ENCODE results near the gene OSBPL1A. TPM values are rescaled to one million over a fixed set of nuclear protein-coding genes. Genes with fewer than 3 reads are reported as not detected.
A peak's percentile ranks its signal among the peaks of the same experiment; 100 is the strongest.
"Not testable (repeated sequence)": the region's sequence is repeated elsewhere in the genome, so short reads cannot be mapped to it uniquely, and the experiment has no call there.

Gene OSBPL1A
- total RNA-seq, 1 donor from 2014 or later, result 29.7 TPM

DNA sequence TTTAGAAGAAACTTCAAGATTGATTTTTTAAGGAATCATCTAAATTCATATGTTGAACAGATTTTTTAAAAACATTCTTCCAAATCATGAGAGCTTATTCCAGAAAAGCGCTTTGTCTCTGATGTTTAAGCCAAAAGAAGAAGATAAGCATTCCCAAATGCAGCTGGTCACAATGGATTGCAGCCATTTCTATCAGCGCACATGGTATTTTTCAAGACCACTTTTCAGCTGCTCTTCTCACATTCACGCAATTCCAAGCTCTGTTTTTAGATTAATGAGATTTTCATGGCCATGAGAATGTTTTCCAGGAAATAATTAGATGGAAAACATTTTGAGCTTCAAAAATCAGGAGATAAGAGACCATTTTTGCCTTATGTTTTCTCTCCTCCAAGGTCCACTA is 8.7 kb downstream of the OSBPL1A start:
- no peak overlapping the region for H3K4me3 Mint-ChIP-seq (ENCODE audit: unreplicated experiment)
- H3K27ac Mint-ChIP-seq (ENCODE audit: unreplicated experiment), result no peak overlapping the region
- no peaks in the 10 kb centered on the region for H3K27me3 Mint-ChIP-seq (ENCODE audit: unreplicated experiment)
- TF ChIP-seq, protein P1, sequence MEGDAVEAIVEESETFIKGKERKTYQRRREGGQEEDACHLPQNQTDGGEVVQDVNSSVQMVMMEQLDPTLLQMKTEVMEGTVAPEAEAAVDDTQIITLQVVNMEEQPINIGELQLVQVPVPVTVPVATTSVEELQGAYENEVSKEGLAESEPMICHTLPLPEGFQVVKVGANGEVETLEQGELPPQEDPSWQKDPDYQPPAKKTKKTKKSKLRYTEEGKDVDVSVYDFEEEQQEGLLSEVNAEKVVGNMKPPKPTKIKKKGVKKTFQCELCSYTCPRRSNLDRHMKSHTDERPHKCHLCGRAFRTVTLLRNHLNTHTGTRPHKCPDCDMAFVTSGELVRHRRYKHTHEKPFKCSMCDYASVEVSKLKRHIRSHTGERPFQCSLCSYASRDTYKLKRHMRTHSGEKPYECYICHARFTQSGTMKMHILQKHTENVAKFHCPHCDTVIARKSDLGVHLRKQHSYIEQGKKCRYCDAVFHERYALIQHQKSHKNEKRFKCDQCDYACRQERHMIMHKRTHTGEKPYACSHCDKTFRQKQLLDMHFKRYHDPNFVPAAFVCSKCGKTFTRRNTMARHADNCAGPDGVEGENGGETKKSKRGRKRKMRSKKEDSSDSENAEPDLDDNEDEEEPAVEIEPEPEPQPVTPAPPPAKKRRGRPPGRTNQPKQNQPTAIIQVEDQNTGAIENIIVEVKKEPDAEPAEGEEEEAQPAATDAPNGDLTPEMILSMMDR (IDR thresholded peaks at IDR 0.05), result no peak
- DNase-seq (ENCODE audit: extremely low spot score, unreplicated experiment), result no peak
- H3K9me3 Mint-ChIP-seq (ENCODE audit: unreplicated experiment), result no peaks in the 10 kb centered on the region
- H3K36me3 Mint-ChIP-seq (ENCODE audit: unreplicated experiment), result peaks cover 4% of the 10 kb centered on the region
- H3K4me1 Mint-ChIP-seq (ENCODE audit: unreplicated experiment), result peaks cover 14% of the 10 kb centered on the region

DNA sequence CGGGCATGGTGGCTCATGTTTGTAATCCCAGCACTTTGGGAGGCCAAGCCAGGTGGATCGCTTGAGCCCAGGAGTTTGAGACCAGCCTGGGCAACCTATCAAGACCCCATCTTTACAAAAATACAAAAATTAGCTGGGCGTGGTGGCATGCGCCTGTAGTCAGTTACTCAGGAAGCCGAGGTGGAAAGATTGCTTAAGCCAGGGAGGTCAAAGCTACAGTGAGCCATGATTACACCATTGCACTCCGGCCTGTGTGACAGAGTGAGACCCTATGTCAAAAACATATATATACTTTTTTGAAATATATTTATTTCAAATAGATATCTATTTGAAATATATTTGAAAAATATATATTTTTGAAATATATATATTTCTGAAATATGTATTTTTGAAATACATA is 10.9 kb downstream of the OSBPL1A start:
- H3K27ac Mint-ChIP-seq (ENCODE audit: unreplicated experiment), result no peak overlapping the region
- H3K4me3 Mint-ChIP-seq (ENCODE audit: unreplicated experiment), result no peak overlapping the region
- no peaks in the 10 kb centered on the region for H3K27me3 Mint-ChIP-seq (ENCODE audit: unreplicated experiment)
- H3K9me3 Mint-ChIP-seq (ENCODE audit: unreplicated experiment), result no peaks in the 10 kb centered on the region
- TF ChIP-seq, protein P1 (IDR thresholded peaks at IDR 0.05), result no peak
- peaks cover 14% of the 10 kb centered on the region for H3K4me1 Mint-ChIP-seq (ENCODE audit: unreplicated experiment)
- peaks cover 5% of the 10 kb centered on the region for H3K36me3 Mint-ChIP-seq (ENCODE audit: unreplicated experiment)
- no peak for DNase-seq (ENCODE audit: extremely low spot score, unreplicated experiment)

DNA sequence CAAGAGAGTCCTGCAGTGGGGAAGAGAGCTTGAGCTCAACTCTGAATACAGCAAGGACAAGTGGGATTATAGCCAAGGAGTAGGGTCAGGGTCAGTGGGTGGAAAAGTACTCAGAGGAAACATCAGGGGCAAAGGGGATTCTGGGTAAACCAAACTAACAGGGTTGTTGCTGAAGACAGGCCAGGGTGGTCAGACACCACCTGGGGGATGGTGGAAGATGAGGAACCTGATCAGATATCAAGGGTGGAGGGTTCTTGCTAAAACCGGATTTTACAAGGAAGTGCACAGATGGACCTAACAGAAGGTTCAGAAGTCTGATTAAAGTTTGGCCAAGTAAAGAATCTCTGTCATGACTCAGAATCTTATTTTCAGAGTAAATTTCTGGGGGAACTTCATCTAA is 16.5 kb downstream of the OSBPL1A start:
- no peak overlapping the region for H3K27ac Mint-ChIP-seq (ENCODE audit: unreplicated experiment)

DNA sequence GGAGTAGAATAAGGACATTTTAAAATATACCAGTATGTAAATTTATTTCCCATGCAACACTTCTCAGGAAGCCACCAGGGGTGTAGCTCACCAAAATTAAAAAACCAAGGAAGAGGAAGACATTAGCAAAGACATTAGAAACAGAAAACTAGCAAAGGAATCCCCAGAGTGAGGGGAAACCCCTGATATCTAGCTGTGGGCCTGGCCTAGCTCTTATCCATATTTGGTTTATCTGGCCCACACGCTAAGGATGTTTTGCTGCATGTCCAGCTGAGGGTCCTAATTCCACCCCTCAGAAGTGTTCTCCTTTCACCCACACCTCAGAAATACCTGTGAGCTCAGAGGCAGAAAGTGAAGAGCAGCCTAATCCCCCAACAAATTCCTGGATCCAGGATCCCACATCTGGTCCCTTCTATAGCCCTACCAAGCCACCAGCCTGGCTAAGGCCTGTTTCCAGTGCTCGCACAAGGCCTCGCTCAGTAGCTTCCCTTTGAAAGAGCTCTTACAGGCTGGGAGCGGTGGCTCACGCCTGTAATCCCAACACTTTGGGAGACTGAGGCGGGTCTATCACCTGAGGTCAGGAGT is 17.4 kb downstream of the OSBPL1A start:
- Mint-ChIP-seq H3K4me3 (ENCODE audit: unreplicated experiment) (no peak overlapping the region), H3K9me3 (ENCODE audit: unreplicated experiment) (no peaks in the 10 kb centered on the region), H3K4me1 (ENCODE audit: unreplicated experiment) (peaks cover 8% of the 10 kb centered on the region), H3K36me3 (ENCODE audit: unreplicated experiment) (peaks cover 10% of the 10 kb centered on the region), H3K27me3 (ENCODE audit: unreplicated experiment) (no peaks in the 10 kb centered on the region), H3K27ac (ENCODE audit: unreplicated experiment) (no peak overlapping the region)
- TF ChIP-seq, protein P1 (IDR thresholded peaks at IDR 0.05), result no peak
- peak; percentile 51 for DNase-seq (ENCODE audit: extremely low spot score, unreplicated experiment)

More for the DNA sequence above, 16.5 kb downstream of the OSBPL1A start:
- TF ChIP-seq, protein P1 (IDR thresholded peaks at IDR 0.05), result no peak
- H3K27me3 Mint-ChIP-seq (ENCODE audit: unreplicated experiment), result no peaks in the 10 kb centered on the region
- peaks cover 3% of the 10 kb centered on the region for H3K36me3 Mint-ChIP-seq (ENCODE audit: unreplicated experiment)
- H3K4me1 Mint-ChIP-seq (ENCODE audit: unreplicated experiment), result peaks cover 17% of the 10 kb centered on the region
- no peaks in the 10 kb centered on the region for H3K9me3 Mint-ChIP-seq (ENCODE audit: unreplicated experiment)
- no peak overlapping the region for H3K4me3 Mint-ChIP-seq (ENCODE audit: unreplicated experiment)
- DNase-seq (ENCODE audit: extremely low spot score, unreplicated experiment), result no peak

DNA sequence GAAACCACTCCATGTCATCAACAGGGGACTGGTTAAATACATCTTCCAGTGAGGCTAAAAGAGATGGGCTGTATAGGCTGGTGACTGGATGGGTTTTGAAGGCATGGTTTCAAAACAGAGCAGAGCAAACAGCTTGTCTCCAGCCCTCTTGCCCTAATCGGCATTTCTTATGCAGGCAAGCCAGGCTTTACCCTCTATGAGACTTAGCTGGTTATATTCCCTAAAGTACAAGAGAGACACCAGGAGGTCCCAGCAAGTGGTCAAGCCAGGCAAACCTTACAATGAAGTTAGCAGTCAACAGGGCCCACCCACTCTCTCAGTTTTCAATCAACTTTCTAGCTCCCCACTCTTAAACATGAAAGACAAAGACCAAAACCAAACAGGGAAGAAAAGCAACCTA is 19.0 kb downstream of the OSBPL1A start:
- no peak overlapping the region for H3K27ac Mint-ChIP-seq (ENCODE audit: unreplicated experiment)
- TF ChIP-seq, protein P1 (IDR thresholded peaks at IDR 0.05), result no peak
- no peaks in the 10 kb centered on the region for H3K27me3 Mint-ChIP-seq (ENCODE audit: unreplicated experiment)
- peak; percentile 13 for DNase-seq (ENCODE audit: extremely low spot score, unreplicated experiment)
- no peak overlapping the region for H3K4me3 Mint-ChIP-seq (ENCODE audit: unreplicated experiment)
- H3K36me3 Mint-ChIP-seq (ENCODE audit: unreplicated experiment), result peaks cover 11% of the 10 kb centered on the region
- no peaks in the 10 kb centered on the region for H3K9me3 Mint-ChIP-seq (ENCODE audit: unreplicated experiment)
- H3K4me1 Mint-ChIP-seq (ENCODE audit: unreplicated experiment), result peaks cover 14% of the 10 kb centered on the region

DNA sequence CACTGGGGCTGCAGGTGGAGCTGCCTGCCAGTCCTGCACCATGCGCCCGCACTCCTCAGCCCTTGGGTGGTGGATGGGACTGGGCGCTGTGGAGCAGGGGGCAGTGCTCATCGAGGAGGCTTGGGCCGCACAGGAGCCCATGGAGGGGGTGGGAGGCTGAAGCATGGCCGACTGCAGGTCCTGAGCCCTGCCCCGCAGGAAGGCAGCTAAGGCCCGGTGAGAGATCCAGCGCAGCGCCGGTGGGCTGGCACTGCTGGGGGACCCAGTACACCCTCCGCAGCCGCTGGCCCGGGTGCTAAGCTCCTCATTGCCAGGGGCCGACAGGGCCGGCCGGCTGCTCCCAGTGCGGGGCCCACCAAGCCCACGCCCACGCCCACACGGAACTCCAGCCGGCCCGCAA is 21.1 kb downstream of the OSBPL1A start:
- not testable (repeated sequence) for H3K27ac Mint-ChIP-seq (ENCODE audit: unreplicated experiment); H3K4me3 Mint-ChIP-seq (ENCODE audit: unreplicated experiment); H3K27me3 Mint-ChIP-seq (ENCODE audit: unreplicated experiment); H3K9me3 Mint-ChIP-seq (ENCODE audit: unreplicated experiment)
- Mint-ChIP-seq H3K36me3 (ENCODE audit: unreplicated experiment) (peaks cover 17% of the 10 kb centered on the region), H3K4me1 (ENCODE audit: unreplicated experiment) (peaks cover 20% of the 10 kb centered on the region)
- peak; percentile 82 for DNase-seq (ENCODE audit: extremely low spot score, unreplicated experiment)

All from osteocyte (in vitro differentiated cells).